Effector memory CD4-positive, alpha-beta T cell (primary cell): ENCODE data around the gene PCDHGB2.
A peak's percentile ranks its signal among the peaks of the same experiment; 100 is the strongest.
"Not testable (repeated sequence)": the region's sequence is repeated elsewhere in the genome, so short reads cannot be mapped to it uniquely, and the experiment has no call there.

Source experiments
- DNase-seq, 3 donors: peaks; one replicate each; pipeline ENCODE4 v3.0.0-alpha.2; 2020
- H3K27ac ChIP-seq: 2 replicates; pipeline ENCODE4 v1.7.0; 2013; ENCODE audit warnings: mild to moderate bottlenecking, low read length, moderate library complexity; ENCODE audit not compliant: insufficient read depth, poor library complexity, severe bottlenecking
- H3K27me3 ChIP-seq: replicated peaks from 2 replicates; pipeline ENCODE4 v1.7.0; 2013; ENCODE audit warnings: mild to moderate bottlenecking, low read length; ENCODE audit not compliant: insufficient read depth, control insufficient read depth, poor library complexity, severe bottlenecking
- H3K36me3 ChIP-seq: 2 replicates; pipeline ENCODE4 v1.7.0; 2013; ENCODE audit warnings: mild to moderate bottlenecking, low read length, moderate library complexity; ENCODE audit not compliant: control insufficient read depth, insufficient read depth
- H3K4me1 ChIP-seq: 2 replicates; pipeline ENCODE4 v1.7.0; 2013; ENCODE audit warnings: low read length, mild to moderate bottlenecking; ENCODE audit not compliant: control insufficient read depth, insufficient read depth, poor library complexity, severe bottlenecking
- H3K4me3 ChIP-seq: 2 replicates; pipeline ENCODE4 v1.7.0; 2013; ENCODE audit warnings: low read length, low read depth, mild to moderate bottlenecking; ENCODE audit not compliant: insufficient read depth, poor library complexity, severe bottlenecking
- H3K9me3 ChIP-seq: 2 replicates; pipeline ENCODE4 v1.7.0; 2013; ENCODE audit warnings: mild to moderate bottlenecking, low read length, moderate library complexity; ENCODE audit not compliant: control insufficient read depth

The PCDHGB2 gene

GRCh38 chr5:141366016-141366896 lies 6.5 kb downstream of the PCDHGB2 start:
- no peak for DNase-seq
- Histone ChIP-seq H3K9me3 (no peaks in the 10 kb centered on the region), H3K4me3 (no peak overlapping the region), H3K36me3 (no peaks in the 10 kb centered on the region), H3K27ac (no peak overlapping the region), H3K27me3 (peaks cover 23% of the 10 kb centered on the region), H3K4me1 (no peaks in the 10 kb centered on the region)

DNA sequence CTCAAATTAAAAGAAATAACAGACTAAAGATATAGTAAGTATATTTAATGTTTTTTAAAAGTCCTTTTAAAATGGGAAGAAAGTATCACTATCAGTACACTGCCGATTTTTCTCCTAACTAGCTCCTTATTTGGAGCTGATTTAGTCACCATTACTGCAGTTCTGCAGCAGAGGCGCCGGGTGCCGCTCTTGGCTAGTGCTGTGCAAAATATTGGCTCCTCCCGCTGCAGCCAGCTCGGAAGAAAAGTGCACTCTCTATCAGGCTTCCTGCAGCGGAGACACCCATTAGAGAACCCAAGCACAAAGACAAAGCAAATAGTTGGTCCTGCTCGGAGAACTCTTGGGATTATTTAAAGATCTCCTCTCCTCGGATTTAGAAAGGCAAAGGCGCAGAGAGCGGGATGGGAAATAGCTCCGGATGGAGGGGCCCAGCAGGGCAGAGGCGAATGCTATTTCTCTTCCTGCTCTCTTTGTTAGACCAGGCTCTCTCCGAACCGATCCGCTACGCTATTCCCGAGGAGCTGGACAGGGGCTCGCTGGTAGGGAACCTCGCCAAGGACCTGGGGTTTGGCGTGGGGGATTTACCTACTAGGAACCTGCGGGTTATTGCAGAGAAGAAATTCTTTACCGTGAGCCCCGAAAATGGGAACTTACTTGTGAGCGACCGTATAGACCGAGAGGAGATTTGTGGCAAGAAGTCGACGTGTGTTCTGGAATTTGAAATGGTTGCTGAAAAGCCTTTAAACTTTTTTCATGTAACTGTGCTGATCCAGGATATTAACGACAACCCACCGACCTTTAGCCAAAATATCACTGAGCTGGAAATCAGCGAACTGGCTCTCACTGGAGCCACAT lies 10.4 kb downstream of the PCDHGB2 start, which contains the start of gene PCDHGB3:
PCDHGB3 (plus strand) TSS at position 249 of the 855 bp plus-strand sequence; CDS start at position 402, 153 bp downstream.
- peaks cover 5% of the 10 kb centered on the region for H3K9me3 ChIP-seq

GRCh38 chr5:141371572-141372475 lies 12.0 kb downstream of the PCDHGB2 start:
- DNase-seq = no peak
- no peaks in the 10 kb centered on the region for H3K4me1 ChIP-seq
- no peak overlapping the region for H3K4me3 ChIP-seq
- H3K27ac ChIP-seq = no peak overlapping the region
- H3K9me3 ChIP-seq = peaks cover 5% of the 10 kb centered on the region
- H3K27me3 ChIP-seq = peaks cover 7% of the 10 kb centered on the region
- no peaks in the 10 kb centered on the region for H3K36me3 ChIP-seq

More for the DNA sequence above, 10.4 kb downstream of the PCDHGB2 start, which contains the start of gene PCDHGB3:
- H3K4me1 ChIP-seq = no peaks in the 10 kb centered on the region
- H3K27me3 ChIP-seq = peaks cover 20% of the 10 kb centered on the region
- peak in 1 of 3 donors; percentile 21 for DNase-seq
- peak within 1 kb of the TSS; percentile 31 for H3K4me3 ChIP-seq
- no peaks in the 10 kb centered on the region for H3K36me3 ChIP-seq
- no peak within 1 kb of the TSS for H3K27ac ChIP-seq

DNA sequence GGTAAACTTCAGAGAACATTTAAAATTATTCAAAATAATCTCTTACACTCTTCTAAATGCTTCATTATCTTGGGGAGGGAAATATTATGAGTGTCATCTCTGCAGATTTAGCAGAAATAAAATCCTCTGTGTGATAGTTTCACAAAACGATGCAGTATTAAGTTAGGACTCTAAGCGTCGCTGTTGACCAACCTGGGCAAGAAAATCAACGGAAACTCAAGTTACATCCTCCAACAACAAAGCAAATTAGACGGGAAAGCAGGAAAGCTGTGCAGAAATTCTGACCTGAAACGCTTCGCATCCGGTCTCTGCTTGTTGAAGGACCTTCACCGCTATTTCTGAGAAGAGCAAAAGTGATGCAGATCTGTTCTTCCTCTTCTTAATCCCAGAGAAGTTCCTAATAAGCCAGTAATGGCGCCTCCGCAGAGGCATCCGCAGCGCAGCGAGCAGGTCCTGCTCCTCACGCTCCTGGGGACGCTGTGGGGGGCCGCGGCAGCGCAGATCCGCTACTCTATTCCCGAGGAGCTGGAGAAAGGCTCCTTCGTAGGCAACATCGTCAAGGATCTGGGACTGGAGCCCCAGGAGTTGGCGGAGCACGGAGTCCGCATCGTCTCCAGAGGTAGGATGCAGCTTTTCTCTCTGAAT lies 14.0 kb downstream of the PCDHGB2 start, which contains the start of gene PCDHGA6:
PCDHGA6 (plus strand) TSS at position 219 of the 645 bp plus-strand sequence; CDS start at position 412, 193 bp downstream.
- Histone ChIP-seq H3K9me3 (peaks cover 5% of the 10 kb centered on the region), H3K4me3 (no peak within 1 kb of the TSS), H3K36me3 (no peaks in the 10 kb centered on the region), H3K4me1 (no peaks in the 10 kb centered on the region), H3K27me3 (peaks cover 6% of the 10 kb centered on the region), H3K27ac (no peak within 1 kb of the TSS)
- DNase-seq = no peak

- Histone ChIP-seq H3K36me3 (no peaks in the 10 kb centered on the region), H3K27me3 (peaks cover 3% of the 10 kb centered on the region), H3K4me3 (no peak overlapping the region)
Observed at GRCh38 chr5:141374627-141375026, 14.8 kb downstream of the PCDHGB2 start.

DNA sequence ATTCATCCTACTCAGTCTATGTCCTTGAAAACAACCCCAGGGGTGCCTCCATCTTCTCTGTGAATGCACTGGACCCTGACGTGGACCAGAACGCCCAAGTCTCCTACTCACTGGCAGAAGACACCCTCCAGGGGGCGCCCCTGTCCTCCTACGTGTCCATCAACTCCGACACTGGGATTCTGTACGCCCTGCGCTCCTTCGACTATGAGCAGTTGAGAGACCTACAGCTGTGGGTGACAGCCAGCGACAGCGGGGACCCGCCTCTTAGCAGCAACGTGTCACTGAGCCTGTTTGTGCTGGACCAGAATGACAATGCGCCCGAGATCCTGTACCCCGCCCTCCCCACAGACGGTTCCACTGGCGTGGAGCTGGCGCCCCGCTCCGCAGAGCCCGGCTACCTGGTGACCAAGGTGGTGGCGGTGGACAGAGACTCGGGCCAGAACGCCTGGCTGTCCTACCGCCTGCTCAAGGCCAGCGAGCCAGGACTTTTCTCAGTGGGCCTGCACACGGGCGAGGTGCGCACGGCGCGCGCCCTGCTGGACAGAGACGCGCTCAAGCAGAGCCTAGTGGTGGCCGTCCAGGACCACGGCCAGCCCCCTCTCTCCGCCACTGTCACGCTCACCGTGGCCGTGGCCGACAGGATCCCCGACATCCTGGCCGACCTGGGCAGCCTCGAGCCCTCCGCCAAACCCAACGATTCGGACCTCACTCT lies 15.8 kb downstream of the PCDHGB2 start:
- not testable (repeated sequence) for H3K9me3 ChIP-seq, H3K4me1 ChIP-seq, H3K36me3 ChIP-seq, DNase-seq, H3K4me3 ChIP-seq, H3K27me3 ChIP-seq, H3K27ac ChIP-seq

More at GRCh38 chr5:141374627-141375026, 14.8 kb downstream of the PCDHGB2 start:
- DNase-seq = no peak
- Histone ChIP-seq H3K27ac (no peak overlapping the region), H3K4me1 (no peaks in the 10 kb centered on the region), H3K9me3 (peaks cover 5% of the 10 kb centered on the region)

DNA sequence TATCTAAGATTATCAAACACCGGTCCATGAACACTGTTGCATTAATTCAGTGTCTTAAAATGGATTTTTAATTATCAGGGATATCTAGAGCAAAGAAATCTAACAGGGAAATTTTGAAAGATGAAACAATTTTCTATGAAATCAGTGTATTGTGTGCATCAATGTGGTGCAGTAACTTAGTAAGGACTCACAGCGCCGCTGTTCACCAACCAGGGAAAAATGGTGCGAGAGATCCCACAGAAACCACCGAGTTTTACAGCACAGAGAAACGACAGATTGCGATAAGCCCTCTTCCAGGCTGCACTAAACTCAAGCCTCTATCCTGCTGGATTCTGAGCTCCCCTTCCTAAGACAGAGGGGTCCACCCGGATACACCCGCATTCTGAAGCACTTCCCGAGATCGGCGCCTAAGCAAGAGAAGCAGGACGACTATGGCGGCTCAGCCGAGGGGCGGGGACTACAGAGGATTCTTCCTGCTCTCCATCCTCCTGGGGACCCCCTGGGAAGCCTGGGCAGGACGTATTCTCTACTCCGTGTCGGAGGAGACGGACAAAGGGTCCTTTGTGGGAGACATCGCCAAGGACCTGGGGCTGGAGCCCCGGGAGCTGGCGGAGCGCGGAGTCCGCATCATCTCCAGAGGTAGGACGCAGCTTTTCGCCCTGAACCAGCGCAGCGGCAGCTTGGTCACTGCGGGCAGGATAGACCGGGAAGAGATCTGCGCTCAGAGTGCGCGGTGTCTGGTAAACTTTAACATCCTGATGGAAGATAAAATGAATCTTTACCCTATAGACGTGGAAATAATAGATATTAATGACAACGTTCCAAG lies 22.9 kb downstream of the PCDHGB2 start, which contains the start of gene PCDHGA7:
PCDHGA7 (plus strand) TSS at position 274 of the 826 bp plus-strand sequence; CDS start at position 432, 158 bp downstream.
- Histone ChIP-seq H3K4me1 (no peaks in the 10 kb centered on the region), H3K36me3 (no peaks in the 10 kb centered on the region), H3K9me3 (no peaks in the 10 kb centered on the region), H3K27ac (no peak within 1 kb of the TSS), H3K4me3 (peak within 1 kb of the TSS; percentile 17), H3K27me3 (peaks cover 8% of the 10 kb centered on the region)
- DNase-seq = no peak

- no peak overlapping the region for H3K4me3 ChIP-seq
- H3K4me1 ChIP-seq = no peaks in the 10 kb centered on the region
- no peaks in the 10 kb centered on the region for H3K9me3 ChIP-seq
- H3K36me3 ChIP-seq = no peaks in the 10 kb centered on the region
- H3K27me3 ChIP-seq = peaks cover 8% of the 10 kb centered on the region
- H3K27ac ChIP-seq = no peak overlapping the region
- no peak for DNase-seq
Observed at GRCh38 chr5:141383345-141383744, 23.6 kb downstream of the PCDHGB2 start.
